Keratinocyte (primary cell): Measurements from ENCODE around the gene STXBP1.

Source experiments
- CTCF ChIP-seq, 3 experiments: IDR thresholded peaks in 1 of 3; conservative IDR thresholded peaks in 1 of 3; optimal IDR thresholded peaks in 1 of 3; 2 replicates in 2 of 3; 3 replicates in 1 of 3; pipeline versions ENCODE3 to v1.5.1; 2011; ENCODE audit warnings: low read length in 3 of 3, mild to moderate bottlenecking in 3 of 3, moderate library complexity in 2 of 3, control low read depth in 1 of 3, inconsistent platforms in 1 of 3; ENCODE audit not compliant: insufficient read depth in 2 of 3; ENCODE audit errors: extremely low read depth in 1 of 3
- EZH2 ChIP-seq: IDR thresholded peaks from one replicate; pipeline ENCODE4 v1.6.1; 2012; ENCODE audit warnings: inconsistent platforms, mild to moderate bottlenecking, low read length, moderate library complexity

GRCh38 chr9:127562279-127562796, 49.7 kb upstream of the STXBP1 start:
- TF ChIP-seq CTCF (optimal IDR thresholded peaks at IDR 0.05 in 1 of 3, IDR thresholded peaks at IDR 0.05 in 1 of 3, conservative IDR thresholded peaks at IDR 0.05 in 1 of 3; ENCODE audit: extremely low read depth in 1 of 3, insufficient read depth in 2 of 3, low read length in 3 of 3) (no peak), EZH2 (no peak)
